H54 (cell line): ENCODE results near the gene PGM2L1.
A peak's percentile ranks its signal among the peaks of the same experiment; 100 is the strongest.

Experiments
- DNase-seq: peaks from one replicate; pipeline ENCODE4 v3.0.0; 2011; ENCODE audit warnings: low spot score, mixed read lengths; ENCODE audit not compliant: insufficient read length
- FAIRE-seq: peaks from 3 replicates; lab custom pipeline; 2011; peaks lifted over from hg19 to GRCh38; lab: Jason Lieb, UNC
- POLR2A ChIP-seq: IDR thresholded peaks from 2 replicates; pipeline ENCODE4 v1.6.1; 2011; ENCODE audit warnings: low read depth, mild to moderate bottlenecking, low read length

The PGM2L1 gene

GRCh38 chr11:74316772-74317505, 81.3 kb downstream of the PGM2L1 start:
- FAIRE-seq = no peak
- no peak for DNase-seq
- TF ChIP-seq POLR2A = no peak

- no peak for FAIRE-seq
- no peak for DNase-seq
- no peak for TF ChIP-seq POLR2A
Observed at GRCh38 chr11:74312326-74312725, 85.9 kb downstream of the PGM2L1 start.

GRCh38 chr11:74311352-74311926, 86.8 kb downstream of the PGM2L1 start, which contains the start of gene P4HA3:
TSS of gene P4HA3 (minus strand) at chr11:74311640. CDS start at chr11:74311611, 29 bp downstream.
- no peak for TF ChIP-seq POLR2A

GRCh38 chr11:74310857-74311256, 87.4 kb downstream of the PGM2L1 start:
- TF ChIP-seq POLR2A = no peak
- no peak for FAIRE-seq
- DNase-seq = no peak

More at GRCh38 chr11:74311352-74311926, 86.8 kb downstream of the PGM2L1 start, which contains the start of gene P4HA3:
- no peak for DNase-seq
- FAIRE-seq = no peak

GRCh38 chr11:74307434-74307833, 90.8 kb downstream of the PGM2L1 start:
- no peak for FAIRE-seq
- no peak for TF ChIP-seq POLR2A
- DNase-seq = no peak

GRCh38 chr11:74306435-74307175, 91.6 kb downstream of the PGM2L1 start:
- DNase-seq (no peak), FAIRE-seq (no peak)
- TF ChIP-seq POLR2A = no peak

- TF ChIP-seq POLR2A = no peak
- DNase-seq (no peak), FAIRE-seq (no peak)
Observed at GRCh38 chr11:74299015-74299414, 99.2 kb downstream of the PGM2L1 start.

- DNase-seq (no peak), FAIRE-seq (no peak)
- TF ChIP-seq POLR2A = no peak
Observed at GRCh38 chr11:74297484-74297883, 100.7 kb downstream of the PGM2L1 start.

GRCh38 chr11:74288911-74289310, 109.3 kb downstream of the PGM2L1 start:
- no peak for DNase-seq
- TF ChIP-seq POLR2A = no peak
- FAIRE-seq = no peak

- DNase-seq = peak; percentile 57
- FAIRE-seq = peak; percentile 87
Observed at GRCh38 chr11:74288161-74288560, 110.1 kb downstream of the PGM2L1 start.

GRCh38 chr11:74284466-74284865, 113.8 kb downstream of the PGM2L1 start:
- DNase-seq (no peak), FAIRE-seq (no peak)
- no peak for TF ChIP-seq POLR2A

More at GRCh38 chr11:74288161-74288560, 110.1 kb downstream of the PGM2L1 start:
- TF ChIP-seq POLR2A = no peak

- FAIRE-seq (no peak), DNase-seq (no peak)
- no peak for TF ChIP-seq POLR2A
Observed at GRCh38 chr11:74283580-74284180, 114.6 kb downstream of the PGM2L1 start.

- DNase-seq (no peak), FAIRE-seq (no peak)
- TF ChIP-seq POLR2A = no peak
Observed at GRCh38 chr11:74282914-74283371, 115.3 kb downstream of the PGM2L1 start.
